Naive thymus-derived CD8-positive, alpha-beta T cell (primary cell): ENCODE measurements around the gene TEX35. TPM values are rescaled to one million over a fixed set of nuclear protein-coding genes. Genes with fewer than 3 reads are reported as not detected.

ENCODE experiments used
- ATAC-seq, 2 donors: fragments of 150-1000 bp; cut with Tn5 transposase in 1 of 2; sonication (Bioruptor Pico), chemical (Tn5 transposase) in 1 of 2; 1 replicate in 1 of 2; 2 replicates in 1 of 2; pipeline ENCODE4 v1.10.0; 2021; ENCODE audit warnings: mild to moderate bottlenecking in 2 of 2, moderate library complexity in 2 of 2
- POLR2A ChIA-PET: fragments of 350-600 bp; sonication (Branson Sonifier 250); formaldehyde crosslinking; loops from one replicate; lab custom pipeline; 2021; ENCODE audit warnings: antibody characterized with exemption; lab: Charles Lee
- DNase-seq, 10 donors: peaks; one replicate each; pipeline versions ENCODE4 v3.0.0 to v3.0.0-alpha.2; 2020 to 2022
- H3K27ac Mint-ChIP-seq, 10 donors: one replicate each; pipeline ENCODE4 v1.8.0; 2020 to 2022; ENCODE audit warnings: mild to moderate bottlenecking in 10 of 10, mixed read lengths in 10 of 10, moderate library complexity in 4 of 10, inconsistent platforms in 1 of 10
- H3K27me3 Mint-ChIP-seq, 5 donors: one replicate each; pipeline ENCODE4 v1.8.0; 2021 to 2022; ENCODE audit warnings: mixed read lengths in 5 of 5
- H3K36me3 Mint-ChIP-seq, 3 donors: one replicate each; pipeline ENCODE4 v1.8.0; 2020 to 2022; ENCODE audit warnings: mixed read lengths in 3 of 3, mild to moderate bottlenecking in 2 of 3, inconsistent platforms in 1 of 3
- H3K4me1 Mint-ChIP-seq, 4 donors: one replicate each; pipeline ENCODE4 v1.8.0; 2021 to 2022; ENCODE audit warnings: mixed read lengths in 4 of 4
- H3K4me3 Mint-ChIP-seq, 10 donors: one replicate each; pipeline ENCODE4 v1.8.0; 2020 to 2022; ENCODE audit warnings: mild to moderate bottlenecking in 10 of 10, mixed read lengths in 10 of 10, moderate library complexity in 6 of 10, inconsistent platforms in 1 of 10
- H3K9me3 Mint-ChIP-seq, 9 donors: one replicate each; pipeline ENCODE4 v1.8.0; 2020 to 2022; ENCODE audit warnings: mixed read lengths in 9 of 9, mild to moderate bottlenecking in 3 of 9, inconsistent platforms in 1 of 9, moderate library complexity in 1 of 9
- polyA plus RNA-seq, 3 donors: library from polyadenylated mRNA; unstranded; fragments of 300-500 nt; fragmentation: Illumina TruSeq; gene quantifications; one replicate each; pipeline ENCODE4 v1.2.3, GENCODE V29; 2021
- total RNA-seq, 8 experiments: library from RNA in 2 of 8; stranded (reverse) in 2 of 8; gene quantifications; one replicate each; pipeline ENCODE4 v1.2.3 and lab custom pipeline; 2021 to 2026

The TEX35 gene
- total and polyA plus RNA-seq, 5 experiments from 2014 or later, result not detected

DNA sequence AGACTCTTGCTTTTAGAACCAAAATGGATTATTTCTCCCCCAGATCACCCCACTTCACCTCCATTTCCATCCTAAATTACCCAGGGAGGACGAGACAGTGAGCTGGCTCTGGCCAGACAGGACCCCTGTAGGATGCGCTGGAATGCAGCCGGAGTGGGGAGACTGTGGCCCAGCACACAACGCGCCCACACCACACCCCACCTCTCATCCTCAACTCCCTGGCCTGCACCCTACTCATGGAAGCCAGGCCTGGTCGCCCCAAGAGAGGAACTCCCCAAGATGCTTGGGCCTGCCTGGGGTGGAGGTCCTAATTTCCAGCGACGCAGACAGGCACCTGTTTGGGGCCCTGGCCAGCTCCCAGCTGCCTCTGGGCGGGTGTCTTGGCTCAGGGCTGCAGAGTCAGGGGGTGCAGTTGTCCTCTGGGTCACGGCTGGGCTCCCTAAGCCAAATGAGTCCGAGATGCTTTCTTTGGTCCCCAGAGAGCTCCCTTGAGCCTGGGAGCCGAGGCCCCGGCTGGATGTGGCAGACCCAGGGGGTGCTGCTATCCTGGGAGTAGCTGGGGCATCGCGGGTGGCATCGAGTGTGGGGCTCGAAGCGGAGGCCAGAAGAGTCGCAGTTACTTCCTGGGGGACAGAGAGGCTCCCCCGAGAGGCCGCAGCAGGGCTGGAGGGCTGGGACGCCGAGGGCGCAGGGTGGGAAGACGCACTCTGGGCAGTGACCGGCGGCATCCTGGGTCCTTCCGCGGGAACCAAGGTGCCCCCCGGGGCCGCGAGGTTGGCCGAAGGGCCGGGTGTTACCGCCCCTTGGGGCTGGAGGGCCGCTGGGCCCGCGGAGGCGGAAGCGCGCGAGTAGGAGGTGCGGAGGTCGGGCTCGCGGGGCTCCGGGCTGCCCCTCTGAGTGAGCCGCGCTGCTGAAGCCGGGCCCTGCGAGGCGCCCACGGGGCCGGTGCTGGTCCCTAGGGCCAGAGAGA is 26.5 kb upstream of the TEX35 start:
- POLR2A ChIA-PET, result no interaction called here
- no peak for ATAC-seq
- H3K4me3 Mint-ChIP-seq, result peak overlapping the region in 1 of 10 donors; percentile 9
- H3K9me3 Mint-ChIP-seq, result no peaks in the 10 kb centered on the region
- H3K27me3 Mint-ChIP-seq, result peaks cover 5 to 21% (median 14%) of the 10 kb centered on the region in 5 donors
- DNase-seq, result no peak
- H3K27ac Mint-ChIP-seq, result no peak overlapping the region
- no peaks in the 10 kb centered on the region for H3K36me3 Mint-ChIP-seq
- H3K4me1 Mint-ChIP-seq, result peaks cover 0 to 12% (median 3%) of the 10 kb centered on the region in 4 donors

- Mint-ChIP-seq H3K27ac (no peak overlapping the region), H3K27me3 (peaks cover 5 to 21% (median 14%) of the 10 kb centered on the region in 5 donors), H3K4me1 (peaks cover 0 to 12% (median 3%) of the 10 kb centered on the region in 4 donors), H3K9me3 (no peaks in the 10 kb centered on the region), H3K4me3 (peak overlapping the region in 1 of 10 donors; percentile 29), H3K36me3 (no peaks in the 10 kb centered on the region)
- ATAC-seq, result no peak
- POLR2A ChIA-PET, result no interaction called here
- no peak for DNase-seq
These were observed 25.8 kb upstream of the TEX35 start for GRCh38 chr1:178487070-178487615.

- Mint-ChIP-seq H3K36me3 (no peaks in the 10 kb centered on the region), H3K9me3 (no peaks in the 10 kb centered on the region), H3K4me1 (peaks cover 0 to 12% (median 3%) of the 10 kb centered on the region in 4 donors), H3K4me3 (no peak overlapping the region), H3K27me3 (peaks cover 5 to 21% (median 14%) of the 10 kb centered on the region in 5 donors), H3K27ac (no peak overlapping the region)
- POLR2A ChIA-PET, result no interaction called here
- ATAC-seq (no peak), DNase-seq (no peak)
These were observed 24.5 kb upstream of the TEX35 start for GRCh38 chr1:178488393-178488792.

DNA sequence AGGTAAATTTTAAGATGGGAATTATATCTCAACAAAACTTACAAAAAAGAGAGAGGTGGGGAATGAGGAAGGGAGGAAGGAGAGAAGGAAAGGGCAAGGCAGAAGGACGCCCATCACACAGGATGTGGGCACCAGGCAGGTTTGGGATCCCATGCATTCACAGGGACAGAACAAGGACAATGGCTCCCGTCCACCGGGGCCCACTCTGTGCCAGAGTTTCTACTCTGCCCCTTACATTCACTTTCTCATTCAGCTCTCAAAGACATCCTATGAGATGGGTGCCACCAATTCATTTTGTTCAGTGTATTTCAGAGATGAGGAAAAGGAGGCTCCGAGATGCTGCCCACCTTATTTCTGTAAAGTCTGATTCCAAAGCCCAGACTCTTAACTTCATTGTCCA is 23.5 kb upstream of the TEX35 start:
- ATAC-seq, result no peak
- DNase-seq, result no peak
- POLR2A ChIA-PET, result no interaction called here
- no peaks in the 10 kb centered on the region for H3K36me3 Mint-ChIP-seq
- H3K4me1 Mint-ChIP-seq, result peaks cover 0 to 12% (median 3%) of the 10 kb centered on the region in 4 donors
- no peak overlapping the region for H3K27ac Mint-ChIP-seq
- H3K4me3 Mint-ChIP-seq, result no peak overlapping the region
- H3K27me3 Mint-ChIP-seq, result peaks cover 5 to 21% (median 14%) of the 10 kb centered on the region in 5 donors
- no peaks in the 10 kb centered on the region for H3K9me3 Mint-ChIP-seq

GRCh38 chr1:178490136-178490535 is 22.8 kb upstream of the TEX35 start:
- H3K27ac Mint-ChIP-seq, result no peak overlapping the region
- no peaks in the 10 kb centered on the region for H3K36me3 Mint-ChIP-seq
- POLR2A ChIA-PET, result no interaction called here
- H3K4me1 Mint-ChIP-seq, result peaks cover 0 to 9% (median 3%) of the 10 kb centered on the region in 4 donors
- ATAC-seq (no peak), DNase-seq (no peak)
- H3K4me3 Mint-ChIP-seq, result no peak overlapping the region
- H3K9me3 Mint-ChIP-seq, result no peaks in the 10 kb centered on the region
- peaks cover 5 to 21% (median 14%) of the 10 kb centered on the region in 5 donors for H3K27me3 Mint-ChIP-seq

DNA sequence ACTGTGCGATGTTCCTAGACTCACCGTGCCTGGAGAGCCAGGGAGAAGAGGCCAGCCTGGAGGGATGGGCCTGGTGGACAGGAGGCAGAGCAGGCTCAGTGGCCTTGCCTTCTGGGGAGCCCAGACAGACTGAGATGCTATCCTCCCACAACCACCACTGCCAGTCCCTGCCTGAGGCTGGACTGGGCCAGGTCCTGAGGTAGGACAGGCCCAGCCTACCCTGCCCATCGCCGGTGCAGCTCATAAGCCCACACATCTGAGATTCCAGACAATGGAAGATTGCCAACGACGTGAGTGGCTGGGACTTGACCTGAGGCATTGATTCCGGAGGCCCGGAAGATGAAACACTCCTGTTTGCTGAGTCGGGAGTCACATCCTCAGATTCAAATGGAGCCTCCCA is 21.9 kb upstream of the TEX35 start:
- H3K27ac Mint-ChIP-seq, result no peak overlapping the region
- POLR2A ChIA-PET, result no interaction called here
- peaks cover 0 to 5% (median under 1%) of the 10 kb centered on the region in 4 donors for H3K4me1 Mint-ChIP-seq
- no peak overlapping the region for H3K4me3 Mint-ChIP-seq
- ATAC-seq, result no peak
- H3K9me3 Mint-ChIP-seq, result no peaks in the 10 kb centered on the region
- no peaks in the 10 kb centered on the region for H3K36me3 Mint-ChIP-seq
- no peak for DNase-seq
- H3K27me3 Mint-ChIP-seq, result peaks cover 5 to 20% (median 14%) of the 10 kb centered on the region in 5 donors

DNA sequence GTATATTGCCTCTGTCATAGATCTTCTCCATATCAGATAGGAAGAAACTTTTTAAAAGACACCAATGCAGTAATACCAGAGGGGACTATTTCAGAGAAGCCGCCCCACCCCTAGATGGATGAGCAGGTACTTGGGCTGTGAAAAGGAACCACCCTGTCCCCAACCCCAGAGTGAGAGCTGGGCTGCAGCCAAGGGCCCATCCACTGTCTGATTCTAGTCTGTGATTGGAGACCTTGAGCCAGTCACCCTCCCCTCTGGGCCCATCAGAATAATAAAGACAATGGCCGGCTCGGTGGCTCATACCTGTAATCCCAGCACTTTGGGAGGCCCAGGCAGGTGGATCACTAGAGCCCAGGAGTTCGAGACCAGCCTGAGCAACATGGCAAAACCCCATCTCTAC is 21.2 kb upstream of the TEX35 start:
- H3K36me3 Mint-ChIP-seq, result no peaks in the 10 kb centered on the region
- no peak for DNase-seq
- peaks cover 0 to 5% (median 0%) of the 10 kb centered on the region in 4 donors for H3K4me1 Mint-ChIP-seq
- no peak overlapping the region for H3K4me3 Mint-ChIP-seq
- ATAC-seq, result no peak
- no peak overlapping the region for H3K27ac Mint-ChIP-seq
- POLR2A ChIA-PET, result no interaction called here
- H3K9me3 Mint-ChIP-seq, result no peaks in the 10 kb centered on the region
- peaks cover 5 to 20% (median 14%) of the 10 kb centered on the region in 5 donors for H3K27me3 Mint-ChIP-seq

GRCh38 chr1:178492341-178492740 is 20.6 kb upstream of the TEX35 start:
- Mint-ChIP-seq H3K27ac (no peak overlapping the region), H3K27me3 (peaks cover 5 to 17% (median 13%) of the 10 kb centered on the region in 5 donors), H3K9me3 (no peaks in the 10 kb centered on the region), H3K4me3 (no peak overlapping the region), H3K36me3 (no peaks in the 10 kb centered on the region), H3K4me1 (peaks cover 0 to 4% (median 0%) of the 10 kb centered on the region in 4 donors)
- POLR2A ChIA-PET, result no interaction called here
- ATAC-seq (no peak), DNase-seq (no peak)

GRCh38 chr1:178493301-178493741 is 19.6 kb upstream of the TEX35 start:
- H3K4me3 Mint-ChIP-seq, result no peak overlapping the region
- H3K4me1 Mint-ChIP-seq, result no peaks in the 10 kb centered on the region
- peaks cover under 1 to 7% (median 4%) of the 10 kb centered on the region in 5 donors for H3K27me3 Mint-ChIP-seq
- DNase-seq (no peak), ATAC-seq (no peak)
- H3K36me3 Mint-ChIP-seq, result no peaks in the 10 kb centered on the region
- POLR2A ChIA-PET, result no interaction called here
- H3K27ac Mint-ChIP-seq, result no peak overlapping the region
- H3K9me3 Mint-ChIP-seq, result no peaks in the 10 kb centered on the region

DNA sequence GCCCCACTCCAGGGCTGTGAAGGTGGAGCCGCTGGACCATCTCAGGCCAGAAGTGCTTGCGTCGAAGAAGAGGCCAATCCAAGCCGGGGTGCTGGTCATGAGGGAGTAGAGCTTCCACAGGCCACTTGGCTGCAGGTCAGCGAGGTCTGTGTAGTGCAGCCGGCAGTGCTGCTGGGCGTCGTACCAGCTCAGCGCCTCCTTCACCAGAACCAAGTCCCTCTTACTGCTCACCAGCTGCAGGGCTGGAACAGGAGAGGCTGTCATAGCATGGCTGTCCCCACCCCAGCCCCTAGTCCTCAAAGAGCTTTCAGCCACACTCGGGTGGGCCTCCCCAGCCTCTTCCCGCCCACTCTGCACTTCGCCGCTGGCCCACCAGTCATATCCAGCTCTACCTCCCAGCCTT is 18.3 kb upstream of the TEX35 start:
- POLR2A ChIA-PET, result no interaction called here
- Mint-ChIP-seq H3K4me3 (no peak overlapping the region), H3K4me1 (no peaks in the 10 kb centered on the region), H3K36me3 (no peaks in the 10 kb centered on the region), H3K9me3 (no peaks in the 10 kb centered on the region), H3K27ac (no peak overlapping the region), H3K27me3 (no peaks in the 10 kb centered on the region)
- ATAC-seq (no peak), DNase-seq (no peak)

- no peak overlapping the region for H3K4me3 Mint-ChIP-seq
- H3K4me1 Mint-ChIP-seq, result no peaks in the 10 kb centered on the region
- no peaks in the 10 kb centered on the region for H3K9me3 Mint-ChIP-seq
- peaks cover 0 to 3% (median 0%) of the 10 kb centered on the region in 5 donors for H3K27me3 Mint-ChIP-seq
- peak overlapping the region in 1 of 10 donors; percentile 33 for H3K27ac Mint-ChIP-seq
- ATAC-seq, result no peak
- POLR2A ChIA-PET, result no interaction called here
- no peaks in the 10 kb centered on the region for H3K36me3 Mint-ChIP-seq
- no peak for DNase-seq
These were observed 17.8 kb upstream of the TEX35 start for GRCh38 chr1:178495158-178495557.

GRCh38 chr1:178495741-178496409 is 17.0 kb upstream of the TEX35 start:
- H3K27ac Mint-ChIP-seq, result no peak overlapping the region
- no peaks in the 10 kb centered on the region for H3K36me3 Mint-ChIP-seq
- H3K4me1 Mint-ChIP-seq, result no peaks in the 10 kb centered on the region
- no peak overlapping the region for H3K4me3 Mint-ChIP-seq
- DNase-seq (no peak), ATAC-seq (no peak)
- H3K27me3 Mint-ChIP-seq, result peaks cover 0 to 3% (median 0%) of the 10 kb centered on the region in 5 donors
- no peaks in the 10 kb centered on the region for H3K9me3 Mint-ChIP-seq
- POLR2A ChIA-PET, result no interaction called here
